ENCODE measurements around the gene SEC61A1. TPM values are rescaled to one million over a fixed set of nuclear protein-coding genes. Genes with fewer than 3 reads are reported as not detected.

Gene SEC61A1
- total RNA-seq, 2 donors from 2014 or later, result 134 to 189 TPM

DNA sequence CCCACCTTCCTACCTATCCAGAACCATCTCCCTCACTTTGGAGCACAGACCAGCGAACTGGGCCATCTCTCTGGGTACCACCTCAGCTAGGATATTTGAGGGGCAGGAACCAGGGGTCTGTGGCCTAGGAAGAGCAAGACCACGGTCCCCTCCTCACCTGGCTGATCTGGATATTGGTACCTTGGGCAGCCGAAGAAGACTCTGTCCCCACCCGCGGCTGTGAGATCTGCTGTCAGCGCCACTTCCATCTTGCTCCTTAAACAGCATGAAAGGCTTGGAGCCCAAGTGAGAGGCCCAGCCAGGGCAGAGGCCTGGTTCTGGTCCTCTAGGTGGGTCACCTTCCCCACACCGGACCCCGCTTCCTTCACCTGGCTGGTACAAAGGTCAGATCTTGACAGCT lies 26.6 kb downstream of the SEC61A1 start:
- Mint-ChIP-seq H3K4me1 (no peaks in the 10 kb centered on the region), H3K4me3 (no peak overlapping the region), H3K36me3 (ENCODE audit: low read depth) (peaks cover 72% of the 10 kb centered on the region), H3K27ac (no peak overlapping the region), H3K27me3 (no peaks in the 10 kb centered on the region), H3K9me3 (no peaks in the 10 kb centered on the region)
- no peak for ATAC-seq (replicated peaks)

DNA sequence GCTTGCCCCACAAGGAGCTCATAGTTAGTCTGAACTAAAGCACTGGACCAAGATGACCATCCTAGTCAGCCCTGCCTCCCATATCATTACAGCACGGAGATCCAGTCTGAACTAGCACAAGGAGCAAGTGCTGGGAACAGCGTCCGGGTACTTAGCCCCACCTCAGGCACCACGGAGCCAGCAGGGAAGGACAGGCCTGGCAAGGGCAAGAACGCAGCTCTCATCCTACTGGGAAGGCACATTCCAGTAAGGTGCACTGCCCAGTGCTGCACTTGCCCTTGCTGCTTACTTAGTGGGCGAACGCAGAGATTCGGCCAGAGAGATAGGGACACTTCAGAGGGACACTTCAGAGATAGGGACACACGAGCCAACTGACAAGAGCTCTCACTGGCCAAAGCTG lies 27.6 kb downstream of the SEC61A1 start:
- Mint-ChIP-seq H3K36me3 (ENCODE audit: low read depth) (peaks cover 74% of the 10 kb centered on the region), H3K9me3 (no peaks in the 10 kb centered on the region), H3K4me3 (no peak overlapping the region), H3K27me3 (no peaks in the 10 kb centered on the region), H3K27ac (no peak overlapping the region), H3K4me1 (no peaks in the 10 kb centered on the region)
- ATAC-seq (replicated peaks), result no peak

DNA sequence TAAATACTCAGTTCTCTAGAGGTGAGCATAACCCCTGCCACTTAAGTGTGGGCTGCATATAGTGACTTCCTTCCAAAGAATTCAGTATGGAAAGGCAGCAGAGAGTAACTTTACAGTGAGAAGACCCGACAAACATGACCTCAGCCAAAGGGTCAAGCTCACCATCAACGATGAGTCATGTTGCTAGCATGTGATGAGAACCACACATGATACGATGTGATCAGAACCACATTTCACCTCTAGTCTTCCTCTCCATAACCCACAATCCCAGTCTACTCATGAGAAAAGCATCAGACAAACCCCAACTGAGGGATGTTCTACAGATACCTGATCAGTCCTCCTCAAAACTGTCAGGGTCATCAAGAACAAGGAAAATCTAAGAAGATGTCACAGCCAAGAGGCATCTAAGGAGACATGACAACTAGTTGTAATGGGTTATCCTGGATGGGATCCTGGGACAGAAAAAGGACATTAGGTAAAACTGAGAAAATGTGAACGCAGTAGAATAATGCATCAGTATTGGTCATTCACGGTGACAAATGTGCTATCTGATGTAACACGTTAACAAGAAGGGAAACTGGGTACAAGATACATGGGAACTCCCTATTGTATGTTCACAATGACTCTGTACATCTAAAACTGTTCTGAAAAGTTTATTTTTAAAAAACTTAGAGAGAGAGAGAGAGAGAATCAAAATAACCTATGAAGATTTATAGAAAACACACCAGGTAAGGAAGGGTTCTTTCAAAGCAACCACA lies 28.3 kb downstream of the SEC61A1 start:
- Mint-ChIP-seq H3K36me3 (ENCODE audit: low read depth) (peaks cover 81% of the 10 kb centered on the region), H3K4me1 (no peaks in the 10 kb centered on the region), H3K4me3 (no peak overlapping the region), H3K27me3 (no peaks in the 10 kb centered on the region), H3K27ac (no peak overlapping the region), H3K9me3 (no peaks in the 10 kb centered on the region)
- no peak for ATAC-seq (replicated peaks)

DNA sequence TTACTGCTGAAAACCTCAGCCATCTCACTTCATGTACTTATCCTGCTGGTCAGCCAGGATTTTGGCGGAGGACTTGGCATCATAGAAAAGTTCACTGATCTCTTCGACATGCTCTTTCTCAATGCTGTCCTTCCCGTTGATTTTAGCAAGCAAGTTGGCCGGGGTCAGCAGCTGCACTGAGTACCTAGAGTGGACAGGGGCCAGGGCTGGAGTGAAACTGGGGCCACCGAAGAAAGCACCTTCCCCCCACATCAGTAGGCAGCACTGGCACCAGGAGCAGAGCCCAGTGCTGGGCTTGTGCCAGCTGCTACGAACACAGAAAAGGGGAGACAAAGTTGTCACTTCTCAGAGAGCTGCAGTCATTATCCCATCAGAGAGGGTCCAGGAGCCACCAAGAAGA lies 29.0 kb downstream of the SEC61A1 start:
- Mint-ChIP-seq H3K27me3 (no peaks in the 10 kb centered on the region), H3K4me3 (no peak overlapping the region), H3K4me1 (no peaks in the 10 kb centered on the region), H3K36me3 (ENCODE audit: low read depth) (peaks cover 86% of the 10 kb centered on the region), H3K27ac (no peak overlapping the region), H3K9me3 (no peaks in the 10 kb centered on the region)
- ATAC-seq (replicated peaks), result no peak

DNA sequence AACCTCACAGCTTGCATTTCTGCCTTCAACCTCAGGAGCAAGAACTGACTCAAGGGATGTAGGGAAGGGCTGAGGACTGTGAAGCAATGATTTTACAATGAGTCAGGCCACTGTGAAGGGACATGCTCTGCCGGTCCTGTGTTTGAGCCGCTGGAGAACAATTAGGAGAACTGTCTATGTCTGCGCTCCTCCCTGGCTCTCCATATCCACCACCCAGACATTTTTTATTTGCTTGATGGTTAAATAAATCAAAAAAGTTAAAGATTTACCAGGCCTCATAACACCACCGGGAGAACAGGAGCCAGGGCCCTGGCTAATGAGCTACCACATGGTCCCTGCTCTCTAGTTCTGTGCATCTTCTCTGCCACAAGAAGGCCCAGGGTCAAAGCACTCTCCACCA lies 29.6 kb downstream of the SEC61A1 start:
- H3K4me3 Mint-ChIP-seq, result no peak overlapping the region
- H3K36me3 Mint-ChIP-seq (ENCODE audit: low read depth), result peaks cover 92% of the 10 kb centered on the region
- no peak for ATAC-seq (replicated peaks)
- H3K27me3 Mint-ChIP-seq, result no peaks in the 10 kb centered on the region
- H3K9me3 Mint-ChIP-seq, result no peaks in the 10 kb centered on the region
- H3K27ac Mint-ChIP-seq, result no peak overlapping the region
- no peaks in the 10 kb centered on the region for H3K4me1 Mint-ChIP-seq

DNA sequence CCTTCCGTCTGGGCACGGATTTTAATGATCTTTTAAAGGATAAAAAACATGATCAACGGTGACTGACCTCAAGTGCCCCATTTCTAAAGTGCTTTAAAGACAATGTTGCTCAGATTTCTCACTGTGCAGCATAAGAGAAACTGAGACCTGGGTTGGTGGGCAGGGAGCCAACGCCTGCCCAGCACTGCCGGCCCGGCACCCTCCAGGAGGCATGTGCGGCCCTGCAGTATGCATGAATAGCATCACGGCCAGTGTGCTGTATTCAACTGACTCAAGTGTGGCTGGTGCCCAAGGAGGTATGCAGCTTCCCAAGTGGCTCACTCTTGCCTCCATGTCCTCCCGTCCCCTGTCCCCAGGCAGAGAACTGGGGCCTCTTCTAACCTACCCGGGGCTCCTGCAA lies 30.3 kb downstream of the SEC61A1 start:
- no peak for ATAC-seq (replicated peaks)
- Mint-ChIP-seq H3K4me3 (no peak overlapping the region), H3K4me1 (no peaks in the 10 kb centered on the region), H3K27ac (no peak overlapping the region), H3K27me3 (no peaks in the 10 kb centered on the region), H3K9me3 (no peaks in the 10 kb centered on the region), H3K36me3 (ENCODE audit: low read depth) (peaks cover 98% of the 10 kb centered on the region)

GRCh38 chr3:128083396-128083795 lies 31.2 kb downstream of the SEC61A1 start:
- no peak overlapping the region for H3K4me3 Mint-ChIP-seq
- no peaks in the 10 kb centered on the region for H3K9me3 Mint-ChIP-seq
- ATAC-seq (replicated peaks), result no peak
- peaks cover 97% of the 10 kb centered on the region for H3K36me3 Mint-ChIP-seq (ENCODE audit: low read depth)
- H3K27me3 Mint-ChIP-seq, result no peaks in the 10 kb centered on the region
- no peaks in the 10 kb centered on the region for H3K4me1 Mint-ChIP-seq
- no peak overlapping the region for H3K27ac Mint-ChIP-seq

GRCh38 chr3:128083980-128084674 lies 31.9 kb downstream of the SEC61A1 start:
- no peaks in the 10 kb centered on the region for H3K9me3 Mint-ChIP-seq
- H3K4me3 Mint-ChIP-seq, result no peak overlapping the region
- no peak overlapping the region for H3K27ac Mint-ChIP-seq
- H3K27me3 Mint-ChIP-seq, result no peaks in the 10 kb centered on the region
- no peaks in the 10 kb centered on the region for H3K4me1 Mint-ChIP-seq
- no peak for ATAC-seq (replicated peaks)
- peaks cover 91% of the 10 kb centered on the region for H3K36me3 Mint-ChIP-seq (ENCODE audit: low read depth)

DNA sequence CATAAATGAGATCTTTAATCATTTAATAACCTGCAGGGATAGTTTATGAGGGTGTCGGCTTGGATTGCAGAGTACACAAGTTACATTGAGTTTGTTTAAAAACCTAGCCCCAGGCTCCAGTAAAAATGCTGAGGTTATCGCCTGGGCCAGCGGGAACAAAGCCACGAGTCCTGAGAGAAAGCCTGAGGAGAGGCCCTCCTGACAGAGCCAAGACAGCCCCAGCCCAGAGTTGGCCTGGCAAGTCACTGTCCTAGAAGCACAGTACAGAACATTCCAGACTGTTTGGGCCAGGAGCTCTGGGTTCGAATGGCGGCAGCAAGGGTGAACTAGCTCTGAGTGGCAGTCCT lies 32.4 kb downstream of the SEC61A1 start:
- Mint-ChIP-seq H3K27ac (no peak overlapping the region), H3K9me3 (no peaks in the 10 kb centered on the region), H3K27me3 (no peaks in the 10 kb centered on the region), H3K36me3 (ENCODE audit: low read depth) (peaks cover 91% of the 10 kb centered on the region), H3K4me3 (no peak overlapping the region), H3K4me1 (no peaks in the 10 kb centered on the region)
- no peak for ATAC-seq (replicated peaks)

- H3K4me3 Mint-ChIP-seq, result no peak overlapping the region
- H3K4me1 Mint-ChIP-seq, result no peaks in the 10 kb centered on the region
- no peak for ATAC-seq (replicated peaks)
- no peaks in the 10 kb centered on the region for H3K9me3 Mint-ChIP-seq
- no peaks in the 10 kb centered on the region for H3K27me3 Mint-ChIP-seq
- no peak overlapping the region for H3K27ac Mint-ChIP-seq
- H3K36me3 Mint-ChIP-seq (ENCODE audit: low read depth), result peaks cover 85% of the 10 kb centered on the region
Measured at GRCh38 chr3:128089135-128089534, 36.9 kb downstream of the SEC61A1 start.

DNA sequence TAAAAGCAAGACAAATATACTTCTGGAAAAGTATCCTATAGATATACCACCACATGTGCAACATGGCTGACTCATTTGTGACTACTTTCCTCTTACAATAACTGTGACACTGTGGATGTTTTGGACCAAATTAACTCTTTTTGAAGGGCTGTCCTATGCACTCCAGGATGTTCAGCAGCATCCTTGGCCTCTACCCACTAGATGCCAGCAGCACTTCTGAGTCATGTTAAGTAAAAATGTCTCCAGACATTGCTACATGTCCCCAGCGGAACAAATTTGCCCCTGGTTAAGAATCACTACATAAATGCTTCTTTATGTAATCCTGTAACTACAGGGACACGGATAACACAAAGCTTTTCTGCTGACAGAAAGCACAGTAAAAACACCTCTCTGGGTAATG lies 39.3 kb downstream of the SEC61A1 start:
- H3K4me3 Mint-ChIP-seq, result no peak overlapping the region
- H3K36me3 Mint-ChIP-seq (ENCODE audit: low read depth), result peaks cover 86% of the 10 kb centered on the region
- peaks cover 5% of the 10 kb centered on the region for H3K4me1 Mint-ChIP-seq
- H3K9me3 Mint-ChIP-seq, result no peaks in the 10 kb centered on the region
- no peak for ATAC-seq (replicated peaks)
- no peaks in the 10 kb centered on the region for H3K27me3 Mint-ChIP-seq
- H3K27ac Mint-ChIP-seq, result no peak overlapping the region

DNA sequence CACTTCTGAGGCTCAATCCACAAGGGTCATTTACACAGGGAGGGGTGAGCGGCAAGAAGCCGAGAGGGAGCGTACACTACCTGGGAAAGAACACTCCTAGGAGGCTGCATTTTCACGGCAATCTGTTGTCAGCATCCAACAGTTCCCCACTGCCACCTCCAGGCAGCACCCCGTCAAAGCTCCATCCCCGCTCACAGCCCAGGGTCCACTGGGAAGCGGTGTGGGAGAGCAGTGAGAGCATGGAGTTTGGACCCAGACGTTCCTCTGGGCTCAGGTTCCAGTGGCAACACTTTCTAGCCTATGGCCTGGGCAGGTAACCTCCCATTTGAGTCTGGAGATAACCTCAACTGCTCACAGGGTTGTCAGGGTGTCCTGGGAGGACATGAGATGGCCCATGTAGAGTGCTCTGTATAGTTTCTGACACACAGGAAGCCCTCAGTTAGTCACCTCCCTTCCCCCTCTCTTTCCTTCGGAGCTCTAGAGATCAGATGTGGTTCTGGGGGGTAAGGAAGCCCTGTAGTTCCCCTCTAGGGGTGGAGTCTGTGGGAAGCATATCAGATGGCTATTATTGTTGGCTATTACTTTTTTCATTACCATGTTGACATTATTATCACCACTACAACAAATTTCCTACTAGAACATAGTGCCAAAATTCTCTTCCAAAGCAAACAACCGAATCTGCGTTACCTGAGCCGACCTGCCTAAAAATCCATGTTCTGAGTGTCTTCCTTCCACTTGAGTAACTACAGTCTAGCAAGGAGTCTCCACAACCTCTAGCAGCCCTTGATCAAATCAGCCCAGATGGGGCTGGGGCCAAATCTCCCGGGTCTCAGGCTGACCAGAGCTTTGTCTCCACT lies 42.3 kb downstream of the SEC61A1 start:
- H3K4me1 Mint-ChIP-seq, result peaks cover 5% of the 10 kb centered on the region
- no peak overlapping the region for H3K4me3 Mint-ChIP-seq
- no peaks in the 10 kb centered on the region for H3K9me3 Mint-ChIP-seq
- peak; percentile 45 for ATAC-seq (replicated peaks)
- H3K36me3 Mint-ChIP-seq (ENCODE audit: low read depth), result peaks cover 91% of the 10 kb centered on the region
- no peaks in the 10 kb centered on the region for H3K27me3 Mint-ChIP-seq
- peak overlapping the region; percentile 21 for H3K27ac Mint-ChIP-seq

DNA sequence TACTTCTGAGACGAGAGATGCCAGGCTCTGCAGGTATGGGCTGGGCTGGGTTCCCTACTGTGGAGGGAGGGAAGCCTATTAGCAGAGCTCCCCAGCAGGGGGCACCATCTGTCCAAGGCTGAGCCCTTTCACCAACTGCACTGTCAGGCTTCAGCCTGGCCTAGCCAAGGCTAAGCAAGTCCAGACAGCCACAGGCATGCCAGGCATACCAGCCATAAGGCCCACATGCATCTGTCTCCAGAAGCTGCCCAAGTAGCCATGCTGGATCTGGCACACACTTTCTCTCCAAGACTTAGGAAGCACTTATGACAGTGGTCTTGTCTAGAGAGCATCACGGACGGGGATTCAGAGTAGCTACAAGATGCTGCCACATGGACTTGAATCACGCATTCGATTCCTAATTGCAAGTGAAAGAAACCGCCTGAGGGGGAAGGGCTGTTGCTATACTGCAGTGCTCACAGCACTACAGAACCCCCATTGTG lies 43.0 kb downstream of the SEC61A1 start:
- no peaks in the 10 kb centered on the region for H3K9me3 Mint-ChIP-seq
- ATAC-seq (replicated peaks), result peak; percentile 99
- H3K4me1 Mint-ChIP-seq, result peaks cover 5% of the 10 kb centered on the region
- peak overlapping the region; percentile 21 for H3K27ac Mint-ChIP-seq
- peaks cover 93% of the 10 kb centered on the region for H3K36me3 Mint-ChIP-seq (ENCODE audit: low read depth)
- no peak overlapping the region for H3K4me3 Mint-ChIP-seq
- no peaks in the 10 kb centered on the region for H3K27me3 Mint-ChIP-seq

DNA sequence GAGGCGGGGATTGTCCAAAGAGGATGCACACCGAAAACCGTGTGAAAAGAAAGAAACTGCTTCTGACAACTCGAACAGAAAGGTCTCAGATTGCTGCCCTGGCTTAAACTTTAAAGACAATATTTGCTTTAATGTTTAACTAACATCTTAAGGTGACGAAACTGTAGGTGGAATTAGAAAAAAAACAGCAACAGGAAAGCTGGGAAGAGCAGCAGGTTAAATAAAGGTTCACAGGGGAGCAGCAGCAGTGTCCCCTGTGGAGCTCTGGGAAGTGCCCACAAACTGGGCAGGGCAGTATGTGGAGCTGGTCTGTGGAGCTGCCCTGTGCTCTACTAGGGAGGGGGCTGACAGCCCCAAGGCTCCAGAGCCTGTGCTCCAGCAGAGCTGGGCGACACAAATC lies 46.0 kb downstream of the SEC61A1 start:
- H3K27me3 Mint-ChIP-seq, result no peaks in the 10 kb centered on the region
- H3K36me3 Mint-ChIP-seq (ENCODE audit: low read depth), result peaks cover 95% of the 10 kb centered on the region
- peaks cover 5% of the 10 kb centered on the region for H3K4me1 Mint-ChIP-seq
- peak overlapping the region; percentile 56 for H3K27ac Mint-ChIP-seq
- no peak overlapping the region for H3K4me3 Mint-ChIP-seq
- ATAC-seq (replicated peaks), result no peak
- no peaks in the 10 kb centered on the region for H3K9me3 Mint-ChIP-seq

All from activated T-helper 17 cell treated with anti-CD3 and anti-CD28 coated beads, Interleukin-2, amount 50 U/mL, for 72 hours (primary cell).